ENCODE measurements around the gene CPOX. TPM values are rescaled to one million over a fixed set of nuclear protein-coding genes. Genes with fewer than 3 reads are reported as not detected.

CPOX gene
- total and polyA plus RNA-seq, 2 of the 8 experiments (the other 6 are each of a cell fraction or from before 2014, with no cell fraction given): 17.4 to 27.0 TPM

GRCh38 chr3:98529856-98530459, 63.5 kb downstream of the CPOX start:
- H3K79me1 ChIP-seq (ENCODE audit: low read depth, low read length): no peaks in the 10 kb centered on the region
- WGBS, 2 experiments (ENCODE audit: extremely low coverage in 1 of 2, insufficient coverage in 1 of 2, insufficient read length in 1 of 2, insufficient replicate concordance in 2 of 2, low coverage in 1 of 2, low lambda C conversion rate in 2 of 2, missing lambda C conversion rate in 1 of 2): 96% methylated on average over 8 of the region's 8 CpGs; no CpG with 5 or more reads in 1 of the 2 experiments
- no peaks in the 10 kb centered on the region for H3K9me3 ChIP-seq (ENCODE audit: insufficient read depth in 2 of 2, low read depth in 1 of 2, low read length in 1 of 2)
- no peak overlapping the region for H4K5ac ChIP-seq (ENCODE audit: insufficient read length, low read depth, low read length)
- H2BK5ac ChIP-seq (ENCODE audit: low read depth, low read length): no peak overlapping the region
- H2BK120ac ChIP-seq (replicated peaks; ENCODE audit: low read depth, low read length): no peak overlapping the region
- H3K56ac ChIP-seq (replicated peaks; ENCODE audit: insufficient read length, low read depth, low read length): no peak overlapping the region
- H3K23ac ChIP-seq (ENCODE audit: insufficient read length): no peak overlapping the region
- H3K27me3 ChIP-seq (replicated peaks in 1 of 4; ENCODE audit: control insufficient read depth in 3 of 4, extremely low read depth in 1 of 4, insufficient read depth in 3 of 4, low read length in 3 of 4): no peaks in the 10 kb centered on the region
- H4K8ac ChIP-seq (ENCODE audit: extremely low read depth, insufficient read depth, low read length): no peak overlapping the region
- H3K23me2 ChIP-seq (ENCODE audit: low read depth, low read length): no peaks in the 10 kb centered on the region
- no peak overlapping the region for H2BK20ac ChIP-seq (ENCODE audit: low read length)
- no peaks in the 10 kb centered on the region for H3K36me3 ChIP-seq (ENCODE audit: control insufficient read depth in 2 of 4, insufficient read depth in 4 of 4, low read length in 3 of 4)
- no peak overlapping the region for H2AK5ac ChIP-seq (ENCODE audit: low read depth, low read length)
- no peak overlapping the region for H3K14ac ChIP-seq (ENCODE audit: insufficient read length)
- no peak overlapping the region for H2BK15ac ChIP-seq (ENCODE audit: low read length)
- H3K79me2 ChIP-seq (ENCODE audit: control insufficient read depth in 1 of 2, insufficient read depth in 2 of 2, low read length in 2 of 2): no peaks in the 10 kb centered on the region
- H3K4ac ChIP-seq (replicated peaks; ENCODE audit: insufficient read length, low read depth, low read length): no peak overlapping the region
- FAIRE-seq (no peak), DNase-seq (ENCODE audit: low read depth in 1 of 2, low spot score in 2 of 2) (no peak)
- H4K91ac ChIP-seq (replicated peaks; ENCODE audit: insufficient read length, low read length): no peak overlapping the region
- H3K9ac ChIP-seq (replicated peaks in 1 of 4; ENCODE audit: extremely low read depth in 1 of 4, low read depth in 3 of 4, low read length in 3 of 4): no peak overlapping the region
- H3K4me3 ChIP-seq (ENCODE audit: extremely low read depth in 1 of 4, insufficient read depth in 2 of 4, low read depth in 3 of 4, low read length in 4 of 4): no peak overlapping the region
- POLR2A ChIA-PET (ENCODE audit: partially characterized antibody): no interaction called here
- H3K18ac ChIP-seq (ENCODE audit: extremely low read depth, low read length): no peak overlapping the region
- no peaks in the 10 kb centered on the region for H3K4me1 ChIP-seq (replicated peaks in 1 of 4; ENCODE audit: control insufficient read depth in 3 of 4, insufficient read depth in 4 of 4, low read length in 3 of 4)
- no peak overlapping the region for H2BK12ac ChIP-seq (ENCODE audit: low read depth, low read length)
- H4K20me1 ChIP-seq (replicated peaks in 1 of 2; ENCODE audit: control insufficient read depth in 1 of 2, insufficient read depth in 2 of 2, low read length in 2 of 2): no peaks in the 10 kb centered on the region
- H3K27ac ChIP-seq (ENCODE audit: low read depth, low read length): no peak overlapping the region
- CTCF ChIA-PET (ENCODE audit: partially characterized antibody): interaction anchor here (0.8 kb wide), 1 partner anchor 22 kb away, joined by 3 read pairs; no protein-coding TSS in a partner anchor
- H3K4me2 ChIP-seq (ENCODE audit: insufficient read depth in 1 of 2, low read depth in 2 of 2, low read length in 2 of 2): no peak overlapping the region
- no peak overlapping the region for H2AFZ ChIP-seq (ENCODE audit: low read length)
- TF ChIP-seq POLR2A (IDR thresholded peaks at IDR 0.05; ENCODE audit: control extremely low read depth in 1 of 2, low read depth in 2 of 2, low read length in 2 of 2) (no peak), TAF7 (optimal IDR thresholded peaks at IDR 0.05; ENCODE audit: borderline replicate concordance, low read depth, low read length) (no peak), ATF2 (IDR thresholded peaks at IDR 0.05; ENCODE audit: low read length) (no peak), CHD1 (IDR thresholded peaks at IDR 0.05; ENCODE audit: low read depth, low read length) (no peak), ATF3 (IDR thresholded peaks at IDR 0.05; ENCODE audit: insufficient read depth, low read depth, low read length) (no peak), NRF1 (IDR thresholded peaks at IDR 0.05; ENCODE audit: low read depth, low read length) (no peak), CTBP2 (IDR thresholded peaks at IDR 0.05; ENCODE audit: borderline replicate concordance, insufficient read depth, insufficient read length, low read length) (no peak), SRF (IDR thresholded peaks at IDR 0.05; ENCODE audit: low read depth, low read length) (no peak), SP4 (IDR thresholded peaks at IDR 0.05; ENCODE audit: low read length) (no peak), TEAD4 (IDR thresholded peaks at IDR 0.05; ENCODE audit: low read depth, low read length) (no peak), BACH1 (IDR thresholded peaks at IDR 0.05; ENCODE audit: low read length) (no peak), SIX5 (IDR thresholded peaks at IDR 0.05; ENCODE audit: low read depth, low read length) (no peak), CBX5 (IDR thresholded peaks at IDR 0.05; ENCODE audit: low read depth, low read length) (no peak)
